ENCODE measurements around the gene DNAJB8.

Gene DNAJB8

GRCh38 chr3:128435561-128435960 lies 31.1 kb downstream of the DNAJB8 start:
- no peak overlapping the region for H3K4me3 ChIP-seq (ENCODE audit: low read depth, low read length)
- no peak for DNase-seq (ENCODE audit: low read depth, low spot score)
- no peak for TF ChIP-seq CTCF (IDR thresholded peaks at IDR 0.05; ENCODE audit: low read depth, low read length)
- in situ Hi-C loops (cut with HindIII; ENCODE audit: low sequenced_read_pairs) = no loop called here

- no peak overlapping the region for H3K4me3 ChIP-seq (ENCODE audit: low read depth, low read length)
- DNase-seq (ENCODE audit: low read depth, low spot score) = no peak
- TF ChIP-seq CTCF (IDR thresholded peaks at IDR 0.05; ENCODE audit: low read depth, low read length) = no peak
- in situ Hi-C loops (cut with HindIII; ENCODE audit: low sequenced_read_pairs) = no loop called here
Observed at GRCh38 chr3:128435058-128435457, 31.6 kb downstream of the DNAJB8 start.

GRCh38 chr3:128434524-128434923 lies 32.2 kb downstream of the DNAJB8 start:
- DNase-seq (ENCODE audit: low read depth, low spot score) = no peak
- in situ Hi-C loops (cut with HindIII; ENCODE audit: low sequenced_read_pairs) = no loop called here
- H3K4me3 ChIP-seq (ENCODE audit: low read depth, low read length) = no peak overlapping the region
- TF ChIP-seq CTCF (IDR thresholded peaks at IDR 0.05; ENCODE audit: low read depth, low read length) = no peak

- H3K4me3 ChIP-seq (ENCODE audit: low read depth, low read length) = no peak overlapping the region
- TF ChIP-seq CTCF (IDR thresholded peaks at IDR 0.05; ENCODE audit: low read depth, low read length) = no peak
- no peak for DNase-seq (ENCODE audit: low read depth, low spot score)
- in situ Hi-C loops (cut with HindIII; ENCODE audit: low sequenced_read_pairs) = no loop called here
Observed at GRCh38 chr3:128433837-128434165, 32.9 kb downstream of the DNAJB8 start.

GRCh38 chr3:128432971-128433836 lies 33.5 kb downstream of the DNAJB8 start:
- no peak for DNase-seq (ENCODE audit: low read depth, low spot score)
- in situ Hi-C loops (cut with HindIII; ENCODE audit: low sequenced_read_pairs) = no loop called here
- H3K4me3 ChIP-seq (ENCODE audit: low read depth, low read length) = no peak overlapping the region
- no peak for TF ChIP-seq CTCF (IDR thresholded peaks at IDR 0.05; ENCODE audit: low read depth, low read length)

- no peak for TF ChIP-seq CTCF (IDR thresholded peaks at IDR 0.05; ENCODE audit: low read depth, low read length)
- no peak overlapping the region for H3K4me3 ChIP-seq (ENCODE audit: low read depth, low read length)
- in situ Hi-C loops (cut with HindIII; ENCODE audit: low sequenced_read_pairs) = no loop called here
- no peak for DNase-seq (ENCODE audit: low read depth, low spot score)
Observed at GRCh38 chr3:128432301-128432970, 34.3 kb downstream of the DNAJB8 start.
